HepG2 (cell line): ENCODE data around the gene SLC39A1. TPM values are rescaled to one million over a fixed set of nuclear protein-coding genes. Genes with fewer than 3 reads are reported as not detected.
A peak's percentile ranks its signal among the peaks of the same experiment; 100 is the strongest.

Source experiments
- ETV6 ChIP-seq: sonication (generic); formaldehyde crosslinking; conservative IDR thresholded peaks from 2 replicates; pipeline ENCODE4 v1.4.0; 2020; ENCODE audit warnings: missing genetic modification reagents
- FOXC1 ChIP-seq: sonication (generic); formaldehyde crosslinking; IDR thresholded peaks from 2 replicates; pipeline ENCODE4 v1.8.0; 2022; ENCODE audit warnings: mild to moderate bottlenecking, missing genetic modification reagents, borderline replicate concordance
- FOXK1 ChIP-seq: sonication (generic); formaldehyde crosslinking; IDR thresholded peaks from 2 replicates; pipeline ENCODE4 v1.4.0; 2020; ENCODE audit warnings: low read depth, missing genetic modification reagents, borderline replicate concordance
- GATAD2A ChIP-seq: IDR thresholded peaks from 2 replicates; pipeline ENCODE4 v1.6.1; 2016
- GLI4 ChIP-seq: sonication (generic); formaldehyde crosslinking; IDR thresholded peaks from 2 replicates; pipeline ENCODE4 v1.5.1; 2020; ENCODE audit warnings: missing genetic modification reagents, mild to moderate bottlenecking, moderate library complexity, borderline replicate concordance
- HNRNPUL1 ChIP-seq: fragments of 200-400 bp; formaldehyde crosslinking; IDR thresholded peaks from 2 replicates; pipeline ENCODE4 v1.6.1; 2017; ENCODE audit warnings: low read depth, mild to moderate bottlenecking, low read length, moderate library complexity
- JUN ChIP-seq: sonication (generic); formaldehyde crosslinking; IDR thresholded peaks from 2 replicates; pipeline ENCODE4 v1.4.0; 2020; ENCODE audit warnings: mild to moderate bottlenecking, missing genetic modification reagents
- KAT8 ChIP-seq: IDR thresholded peaks from 2 replicates; pipeline ENCODE4 v1.6.1; 2016; ENCODE audit warnings: missing genetic modification reagents, missing compliant biosample characterization
- KLF11 ChIP-seq: IDR thresholded peaks from 2 replicates; pipeline ENCODE4 v1.6.1; 2016; ENCODE audit warnings: missing compliant biosample characterization
- NR2F1 ChIP-seq, 2 experiments: fragments of 450-650 bp in 1 of 2; formaldehyde crosslinking in 1 of 2; IDR thresholded peaks; 2 replicates each; pipeline versions ENCODE4 v1.5.0 to v1.6.1; 2016 to 2020; ENCODE audit warnings: mild to moderate bottlenecking in 1 of 2, missing compliant biosample characterization in 1 of 2, missing genetic modification reagents in 1 of 2, moderate library complexity in 1 of 2
- NR2F6 ChIP-seq, 2 experiments: IDR thresholded peaks; 2 replicates each; pipeline ENCODE4 v1.6.1; 2016; ENCODE audit warnings: antibody characterized with exemption in 1 of 2, mild to moderate bottlenecking in 1 of 2
- RFXANK ChIP-seq: IDR thresholded peaks from 2 replicates; pipeline ENCODE4 v1.6.1; 2016
- ZNF180 ChIP-seq: sonication (generic); formaldehyde crosslinking; IDR thresholded peaks from 2 replicates; pipeline ENCODE4 v1.4.0; 2020; ENCODE audit warnings: low read depth, missing genetic modification reagents, borderline replicate concordance
- ZNF710 ChIP-seq: sonication (generic); formaldehyde crosslinking; IDR thresholded peaks from 2 replicates; pipeline ENCODE4 v1.5.0; 2020; ENCODE audit warnings: mild to moderate bottlenecking, missing genetic modification reagents, borderline replicate concordance
- ZNF816 ChIP-seq: sonication (generic); formaldehyde crosslinking; IDR thresholded peaks from 2 replicates; pipeline ENCODE4 v1.8.0; 2022; ENCODE audit warnings: missing genetic modification reagents, mild to moderate bottlenecking, borderline replicate concordance
- polyA plus RNA-seq, 8 experiments: library from polyadenylated mRNA; depleted of rRNA in 3 of 8; stranded (reverse) in 7 of 8; unstranded in 1 of 8; fragments of >200 nt; fragmentation: Illumina TruSeq in 4 of 8; extraction: Trizol in 4 of 8; gene quantifications; 2 replicates each; pipeline versions ENCODE4 v1.2.1 to v1.2.3, GENCODE V29; 2011 to 2016; ENCODE audit warnings: low read depth in 4 of 8, missing spikeins in 1 of 8, mixed read lengths in 1 of 8; ENCODE audit not compliant: insufficient read depth in 1 of 8
- total RNA-seq, 5 experiments: library from RNA; depleted of rRNA; stranded (reverse); fragments of >200 nt; fragmentation: Illumina TruSeq; extraction: Trizol; gene quantifications; 2 replicates each; pipeline ENCODE4 v1.2.3, GENCODE V29; 2016; ENCODE audit warnings: low read depth in 1 of 5
- TF ChIP-seq, protein P1 (sequence below), 2 experiments: IDR thresholded peaks; 2 replicates each; pipeline ENCODE4 v1.6.1; 2011 to 2012; ENCODE audit warnings: low read length in 2 of 2, borderline replicate concordance in 1 of 2, low read depth in 1 of 2, mild to moderate bottlenecking in 1 of 2, moderate library complexity in 1 of 2
- TF ChIP-seq, protein P2 (sequence below): sonication (generic); formaldehyde crosslinking; IDR thresholded peaks from 2 replicates; pipeline ENCODE4 v1.4.0; 2020; ENCODE audit warnings: missing genetic modification reagents
- TF ChIP-seq, protein P3 (sequence below): sonication (generic); IDR thresholded peaks from 2 replicates; pipeline ENCODE4 v1.6.1; 2016; ENCODE audit warnings: low read depth, borderline replicate concordance

Gene SLC39A1
- total and polyA plus RNA-seq, 2 of the 13 experiments (the other 11 are each of a cell fraction or from before 2014, with no cell fraction given), result 71.2 to 78.4 TPM

DNA sequence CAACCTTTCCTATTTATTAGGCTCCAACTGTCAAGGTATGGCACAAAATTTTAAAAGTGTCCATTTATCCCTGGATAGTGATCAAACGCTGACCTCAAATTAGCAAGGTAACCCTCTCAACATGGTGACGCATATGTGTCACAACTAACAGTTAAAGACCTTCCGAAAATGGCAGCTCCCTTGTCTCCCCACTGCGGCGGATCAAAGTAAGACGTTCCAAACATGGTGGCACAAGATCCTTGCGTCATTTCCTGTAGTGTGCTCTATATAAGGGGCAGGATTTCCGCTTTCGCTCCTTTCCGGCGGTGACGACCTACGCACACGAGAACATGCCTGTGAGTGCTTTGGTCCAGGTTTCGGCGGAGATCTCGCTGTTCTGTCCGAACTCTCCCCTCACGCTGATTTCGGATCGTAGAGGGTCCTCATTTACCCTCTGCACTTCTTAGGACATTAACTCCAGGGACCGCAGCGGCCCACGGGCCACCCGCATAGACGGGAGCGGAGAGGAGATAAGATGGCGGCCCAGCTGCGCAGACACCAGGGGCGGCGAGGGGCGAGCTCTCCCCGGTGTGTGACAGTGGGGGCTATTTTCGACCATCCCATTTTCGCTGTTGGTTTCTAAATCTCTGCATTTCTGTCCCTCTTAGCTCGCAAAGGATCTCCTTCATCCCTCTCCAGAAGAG is 27.3 kb upstream of the SLC39A1 start, which contains the start of gene RPS27 (continued):
- TF ChIP-seq, protein P1, sequence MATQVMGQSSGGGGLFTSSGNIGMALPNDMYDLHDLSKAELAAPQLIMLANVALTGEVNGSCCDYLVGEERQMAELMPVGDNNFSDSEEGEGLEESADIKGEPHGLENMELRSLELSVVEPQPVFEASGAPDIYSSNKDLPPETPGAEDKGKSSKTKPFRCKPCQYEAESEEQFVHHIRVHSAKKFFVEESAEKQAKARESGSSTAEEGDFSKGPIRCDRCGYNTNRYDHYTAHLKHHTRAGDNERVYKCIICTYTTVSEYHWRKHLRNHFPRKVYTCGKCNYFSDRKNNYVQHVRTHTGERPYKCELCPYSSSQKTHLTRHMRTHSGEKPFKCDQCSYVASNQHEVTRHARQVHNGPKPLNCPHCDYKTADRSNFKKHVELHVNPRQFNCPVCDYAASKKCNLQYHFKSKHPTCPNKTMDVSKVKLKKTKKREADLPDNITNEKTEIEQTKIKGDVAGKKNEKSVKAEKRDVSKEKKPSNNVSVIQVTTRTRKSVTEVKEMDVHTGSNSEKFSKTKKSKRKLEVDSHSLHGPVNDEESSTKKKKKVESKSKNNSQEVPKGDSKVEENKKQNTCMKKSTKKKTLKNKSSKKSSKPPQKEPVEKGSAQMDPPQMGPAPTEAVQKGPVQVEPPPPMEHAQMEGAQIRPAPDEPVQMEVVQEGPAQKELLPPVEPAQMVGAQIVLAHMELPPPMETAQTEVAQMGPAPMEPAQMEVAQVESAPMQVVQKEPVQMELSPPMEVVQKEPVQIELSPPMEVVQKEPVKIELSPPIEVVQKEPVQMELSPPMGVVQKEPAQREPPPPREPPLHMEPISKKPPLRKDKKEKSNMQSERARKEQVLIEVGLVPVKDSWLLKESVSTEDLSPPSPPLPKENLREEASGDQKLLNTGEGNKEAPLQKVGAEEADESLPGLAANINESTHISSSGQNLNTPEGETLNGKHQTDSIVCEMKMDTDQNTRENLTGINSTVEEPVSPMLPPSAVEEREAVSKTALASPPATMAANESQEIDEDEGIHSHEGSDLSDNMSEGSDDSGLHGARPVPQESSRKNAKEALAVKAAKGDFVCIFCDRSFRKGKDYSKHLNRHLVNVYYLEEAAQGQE (IDR thresholded peaks at IDR 0.05; ENCODE audit: borderline replicate concordance in 1 of 2, low read depth in 1 of 2, low read length in 2 of 2), result peak in 1 of 2 experiments; percentile 69; a peak in 2 of 4 replicates
- peak; percentile 60; the same call in 1 of the 2 replicates for TF ChIP-seq RFXANK
- TF ChIP-seq ZNF816 (CRISPR knock-in tag), result no peak
- TF ChIP-seq FOXC1 (CRISPR knock-in tag), result peak; percentile 81
- TF ChIP-seq, protein P2, sequence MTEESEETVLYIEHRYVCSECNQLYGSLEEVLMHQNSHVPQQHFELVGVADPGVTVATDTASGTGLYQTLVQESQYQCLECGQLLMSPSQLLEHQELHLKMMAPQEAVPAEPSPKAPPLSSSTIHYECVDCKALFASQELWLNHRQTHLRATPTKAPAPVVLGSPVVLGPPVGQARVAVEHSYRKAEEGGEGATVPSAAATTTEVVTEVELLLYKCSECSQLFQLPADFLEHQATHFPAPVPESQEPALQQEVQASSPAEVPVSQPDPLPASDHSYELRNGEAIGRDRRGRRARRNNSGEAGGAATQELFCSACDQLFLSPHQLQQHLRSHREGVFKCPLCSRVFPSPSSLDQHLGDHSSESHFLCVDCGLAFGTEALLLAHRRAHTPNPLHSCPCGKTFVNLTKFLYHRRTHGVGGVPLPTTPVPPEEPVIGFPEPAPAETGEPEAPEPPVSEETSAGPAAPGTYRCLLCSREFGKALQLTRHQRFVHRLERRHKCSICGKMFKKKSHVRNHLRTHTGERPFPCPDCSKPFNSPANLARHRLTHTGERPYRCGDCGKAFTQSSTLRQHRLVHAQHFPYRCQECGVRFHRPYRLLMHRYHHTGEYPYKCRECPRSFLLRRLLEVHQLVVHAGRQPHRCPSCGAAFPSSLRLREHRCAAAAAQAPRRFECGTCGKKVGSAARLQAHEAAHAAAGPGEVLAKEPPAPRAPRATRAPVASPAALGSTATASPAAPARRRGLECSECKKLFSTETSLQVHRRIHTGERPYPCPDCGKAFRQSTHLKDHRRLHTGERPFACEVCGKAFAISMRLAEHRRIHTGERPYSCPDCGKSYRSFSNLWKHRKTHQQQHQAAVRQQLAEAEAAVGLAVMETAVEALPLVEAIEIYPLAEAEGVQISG (CRISPR knock-in tag), result peak; percentile 95
- peak; percentile 68 for TF ChIP-seq ETV6 (CRISPR knock-in tag)
- 0 out of 2 replicates have a peak, but pooled peaks have one; percentile 19 for TF ChIP-seq GLI4 (CRISPR knock-in tag)
- TF ChIP-seq, protein P3, sequence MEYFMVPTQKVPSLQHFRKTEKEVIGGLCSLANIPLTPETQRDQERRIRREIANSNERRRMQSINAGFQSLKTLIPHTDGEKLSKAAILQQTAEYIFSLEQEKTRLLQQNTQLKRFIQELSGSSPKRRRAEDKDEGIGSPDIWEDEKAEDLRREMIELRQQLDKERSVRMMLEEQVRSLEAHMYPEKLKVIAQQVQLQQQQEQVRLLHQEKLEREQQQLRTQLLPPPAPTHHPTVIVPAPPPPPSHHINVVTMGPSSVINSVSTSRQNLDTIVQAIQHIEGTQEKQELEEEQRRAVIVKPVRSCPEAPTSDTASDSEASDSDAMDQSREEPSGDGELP, result 0 out of 2 replicates have a peak, but pooled peaks have one; percentile 6
- TF ChIP-seq HNRNPUL1, result no peak
- 0 out of 2 replicates have a peak, but pooled peaks have one; percentile 64 for TF ChIP-seq ZNF180
- peak; percentile 83 for TF ChIP-seq JUN
- TF ChIP-seq KLF11 (CRISPR knock-in tag), result peak; percentile 90
- no peak for TF ChIP-seq NR2F6 (IDR thresholded peaks at IDR 0.05)
- TF ChIP-seq NR2F6 (CRISPR knock-in tag; IDR thresholded peaks at IDR 0.05), result peak; percentile 49; the same call in 1 of the 2 replicates
- TF ChIP-seq NR2F1 (CRISPR knock-in tag; IDR thresholded peaks at IDR 0.05), result peak in 1 of 2 experiments; percentile 27; a peak in 1 of 4 replicates
- peak; percentile 53; the same call in 1 of the 2 replicates for TF ChIP-seq GATAD2A (CRISPR knock-in tag)
- no peak for TF ChIP-seq ZNF710 (CRISPR knock-in tag)
- peak; percentile 82; the same call in 1 of the 2 replicates for TF ChIP-seq FOXK1 (CRISPR knock-in tag)
- peak; percentile 97 for TF ChIP-seq KAT8 (CRISPR knock-in tag)
